Activated T-cell treated with anti-CD3 and anti-CD28 coated beads, Interleukin-2, amount 50 U/mL, for 24 hours (primary cell): ENCODE data around the gene TOM1L2.
A peak's percentile ranks its signal among the peaks of the same experiment; 100 is the strongest.

Experiments used
- DNase-seq: peaks from one replicate; pipeline ENCODE4 v3.0.0-alpha.2; 2020
- H3K27ac Mint-ChIP-seq: 2 replicates; pipeline ENCODE4 v1.8.0; 2020; ENCODE audit warnings: mild to moderate bottlenecking, mixed read lengths
- H3K27me3 Mint-ChIP-seq: 2 replicates; pipeline ENCODE4 v1.8.0; 2020; ENCODE audit warnings: mixed read lengths
- H3K36me3 Mint-ChIP-seq: 2 replicates; pipeline ENCODE4 v1.8.0; 2020; ENCODE audit warnings: low read depth, mixed read lengths
- H3K4me1 Mint-ChIP-seq: 2 replicates; pipeline ENCODE4 v1.8.0; 2020; ENCODE audit warnings: low read depth, mixed read lengths
- H3K4me3 Mint-ChIP-seq: 2 replicates; pipeline ENCODE4 v1.8.0; 2020; ENCODE audit warnings: mild to moderate bottlenecking, moderate library complexity, mixed read lengths
- H3K9me3 Mint-ChIP-seq: 2 replicates; pipeline ENCODE4 v1.8.0; 2020; ENCODE audit warnings: mixed read lengths

Gene TOM1L2

DNA sequence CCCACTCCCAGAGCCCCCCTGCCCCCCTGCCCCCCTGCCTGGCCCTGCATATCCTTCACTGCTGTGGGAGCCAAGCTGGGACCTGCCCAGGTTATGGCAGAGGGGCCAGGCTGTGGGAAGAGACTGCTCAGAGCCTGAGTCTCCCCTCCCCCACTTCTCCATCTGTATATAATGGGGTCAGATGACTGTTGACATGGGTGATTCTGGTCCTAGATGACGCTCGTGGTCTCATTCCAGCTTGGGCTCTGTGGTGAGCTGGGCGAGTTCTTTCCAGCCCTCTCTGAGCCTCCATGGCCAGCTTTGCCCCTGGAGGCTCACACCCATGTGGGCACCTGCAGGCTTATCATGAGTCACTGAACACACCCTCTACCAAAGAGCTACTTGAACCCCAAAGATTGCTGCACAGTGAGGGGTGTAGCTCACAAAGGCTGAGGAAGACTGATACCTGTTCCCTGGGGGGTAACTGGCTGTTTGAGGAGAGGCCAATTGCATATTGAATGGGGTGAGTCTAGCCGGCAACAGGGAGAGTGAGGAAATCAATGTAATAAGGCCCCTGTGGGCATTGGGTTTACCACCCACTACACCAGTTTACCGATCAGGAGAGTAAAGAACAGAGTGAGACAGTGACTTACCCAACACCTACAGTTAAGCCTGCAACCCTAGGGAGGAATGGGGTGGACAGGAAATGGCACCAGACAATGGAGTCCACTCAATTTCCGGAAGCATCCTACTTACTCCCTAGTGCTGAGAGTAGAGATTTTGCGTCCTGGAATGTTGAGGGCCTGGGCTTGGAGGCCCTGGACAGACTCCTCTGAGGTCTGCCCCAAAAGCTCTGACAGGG is 131.2 kb downstream of the TOM1L2 start:
- peaks cover 40% of the 10 kb centered on the region for H3K4me1 Mint-ChIP-seq
- H3K9me3 Mint-ChIP-seq = no peaks in the 10 kb centered on the region
- H3K27me3 Mint-ChIP-seq = no peaks in the 10 kb centered on the region
- peak overlapping the region; percentile 69 for H3K4me3 Mint-ChIP-seq
- peaks cover 4% of the 10 kb centered on the region for H3K36me3 Mint-ChIP-seq
- peak overlapping the region; percentile 91 for H3K27ac Mint-ChIP-seq
- no peak for DNase-seq

- H3K27me3 Mint-ChIP-seq = no peaks in the 10 kb centered on the region
- peak overlapping the region; percentile 80 for H3K4me3 Mint-ChIP-seq
These were observed 132.2 kb downstream of the TOM1L2 start for GRCh38 chr17:17839791-17840707.

DNA sequence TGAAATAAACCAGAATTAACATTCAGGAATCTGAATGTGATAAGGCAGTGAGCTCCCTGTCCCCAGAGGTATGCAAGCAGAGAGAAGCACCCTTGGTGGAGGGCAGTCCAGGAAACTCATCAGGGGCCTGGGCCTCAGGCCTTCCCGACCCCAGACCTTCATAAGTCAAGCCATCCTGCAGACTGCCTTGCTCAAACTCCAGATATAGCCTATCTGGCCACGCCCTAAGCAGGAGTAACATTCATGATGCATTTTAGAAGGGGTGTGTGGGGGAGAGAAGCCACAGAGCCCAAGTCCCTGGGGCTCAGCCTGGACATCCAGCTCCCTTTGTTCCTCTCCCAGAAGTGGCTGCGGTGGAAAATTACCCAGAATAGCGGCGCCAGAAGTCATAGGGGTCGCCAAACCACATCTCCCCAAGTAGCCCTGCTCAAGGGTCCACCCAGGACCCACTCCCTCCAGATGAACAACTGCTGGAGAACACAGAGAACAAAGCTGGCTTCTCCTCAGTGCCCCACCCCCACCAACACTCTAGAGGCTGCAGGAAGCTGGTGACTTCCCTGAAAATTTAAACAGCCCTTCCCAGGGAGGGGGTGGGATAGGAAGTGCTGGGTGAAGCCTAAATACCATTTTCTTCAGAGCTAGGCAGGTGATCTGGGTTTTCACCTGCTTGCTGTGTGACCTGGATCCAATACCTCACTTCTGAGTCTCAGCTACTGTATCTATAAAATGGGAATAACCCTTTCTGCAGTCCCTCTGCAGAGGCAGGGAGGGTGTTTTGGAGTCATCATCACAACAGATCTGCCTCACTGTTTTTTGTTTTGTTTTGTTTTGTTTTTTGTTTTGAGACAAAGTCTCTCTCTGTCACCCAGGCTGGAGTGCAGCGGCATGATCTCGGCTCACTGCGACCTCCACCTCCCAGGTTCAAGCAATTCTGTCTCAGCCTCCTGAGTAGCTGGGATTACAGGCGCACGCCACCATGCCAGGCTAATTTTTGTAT is 133.9 kb downstream of the TOM1L2 start:
- Mint-ChIP-seq H3K4me1 (peaks cover 67% of the 10 kb centered on the region), H3K4me3 (peak overlapping the region; percentile 25), H3K9me3 (no peaks in the 10 kb centered on the region), H3K36me3 (peaks cover 31% of the 10 kb centered on the region), H3K27ac (peak overlapping the region; percentile 97), H3K27me3 (no peaks in the 10 kb centered on the region)
- no peak for DNase-seq

More at GRCh38 chr17:17839791-17840707, 132.2 kb downstream of the TOM1L2 start:
- Mint-ChIP-seq H3K27ac (peak overlapping the region; percentile 93), H3K36me3 (peaks cover 13% of the 10 kb centered on the region), H3K4me1 (peaks cover 49% of the 10 kb centered on the region), H3K9me3 (no peaks in the 10 kb centered on the region)
- DNase-seq = peak; percentile 89

DNA sequence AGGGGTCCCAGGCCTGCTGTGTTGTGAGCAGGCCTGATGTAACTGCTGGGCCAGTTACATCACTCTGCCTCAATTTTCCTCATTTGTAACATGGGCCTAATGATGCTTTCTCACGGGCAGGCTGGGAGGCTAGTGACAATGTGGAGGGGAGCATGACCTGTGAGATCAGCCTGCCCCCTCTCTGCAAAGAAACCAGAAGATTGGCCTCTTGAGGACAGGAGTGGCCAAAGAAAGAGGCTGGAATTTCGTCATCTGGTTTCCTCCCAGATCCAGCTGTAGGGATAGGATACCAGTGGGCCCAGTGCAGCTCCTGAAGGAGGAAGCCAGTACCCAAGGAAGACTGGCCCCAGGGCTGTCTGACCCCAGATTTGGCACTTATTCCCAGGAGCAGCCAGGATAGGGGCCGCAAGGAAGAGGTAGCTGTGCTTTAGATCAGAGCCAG is 134.8 kb downstream of the TOM1L2 start:
- H3K36me3 Mint-ChIP-seq = peaks cover 32% of the 10 kb centered on the region
- no peak for DNase-seq
- H3K4me3 Mint-ChIP-seq = peak overlapping the region; percentile 94
- peak overlapping the region; percentile 97 for H3K27ac Mint-ChIP-seq
- H3K27me3 Mint-ChIP-seq = no peaks in the 10 kb centered on the region
- H3K9me3 Mint-ChIP-seq = no peaks in the 10 kb centered on the region
- peaks cover 69% of the 10 kb centered on the region for H3K4me1 Mint-ChIP-seq

GRCh38 chr17:17836818-17837379 is 135.3 kb downstream of the TOM1L2 start, which contains the start of gene SREBF1:
TSS of gene SREBF1 (minus strand) at chr17:17836986. CDS start at chr17:17836817, 169 bp downstream.
- no peaks in the 10 kb centered on the region for H3K27me3 Mint-ChIP-seq
- H3K4me3 Mint-ChIP-seq = peak within 1 kb of the TSS; percentile 94
- no peaks in the 10 kb centered on the region for H3K9me3 Mint-ChIP-seq
- DNase-seq = peak; percentile 79
- peak within 1 kb of the TSS; percentile 97 for H3K27ac Mint-ChIP-seq
- H3K36me3 Mint-ChIP-seq = peaks cover 37% of the 10 kb centered on the region
- H3K4me1 Mint-ChIP-seq = peaks cover 74% of the 10 kb centered on the region

GRCh38 chr17:17836250-17836817 is 135.9 kb downstream of the TOM1L2 start:
- Mint-ChIP-seq H3K36me3 (peaks cover 43% of the 10 kb centered on the region), H3K27ac (peak overlapping the region; percentile 97), H3K4me1 (peaks cover 77% of the 10 kb centered on the region), H3K27me3 (no peaks in the 10 kb centered on the region), H3K4me3 (peak overlapping the region; percentile 94), H3K9me3 (no peaks in the 10 kb centered on the region)
- peak; percentile 98 for DNase-seq

GRCh38 chr17:17835415-17836249 is 136.6 kb downstream of the TOM1L2 start:
- Mint-ChIP-seq H3K27me3 (no peaks in the 10 kb centered on the region), H3K4me3 (peak overlapping the region; percentile 94), H3K36me3 (peaks cover 50% of the 10 kb centered on the region), H3K9me3 (no peaks in the 10 kb centered on the region), H3K4me1 (peaks cover 77% of the 10 kb centered on the region), H3K27ac (peak overlapping the region; percentile 97)
- DNase-seq = no peak

- Mint-ChIP-seq H3K9me3 (no peaks in the 10 kb centered on the region), H3K27ac (peak overlapping the region; percentile 97), H3K36me3 (peaks cover 57% of the 10 kb centered on the region), H3K27me3 (no peaks in the 10 kb centered on the region), H3K4me1 (peaks cover 80% of the 10 kb centered on the region), H3K4me3 (peak overlapping the region; percentile 94)
- no peak for DNase-seq
These were observed 137.2 kb downstream of the TOM1L2 start for GRCh38 chr17:17834974-17835373.

DNA sequence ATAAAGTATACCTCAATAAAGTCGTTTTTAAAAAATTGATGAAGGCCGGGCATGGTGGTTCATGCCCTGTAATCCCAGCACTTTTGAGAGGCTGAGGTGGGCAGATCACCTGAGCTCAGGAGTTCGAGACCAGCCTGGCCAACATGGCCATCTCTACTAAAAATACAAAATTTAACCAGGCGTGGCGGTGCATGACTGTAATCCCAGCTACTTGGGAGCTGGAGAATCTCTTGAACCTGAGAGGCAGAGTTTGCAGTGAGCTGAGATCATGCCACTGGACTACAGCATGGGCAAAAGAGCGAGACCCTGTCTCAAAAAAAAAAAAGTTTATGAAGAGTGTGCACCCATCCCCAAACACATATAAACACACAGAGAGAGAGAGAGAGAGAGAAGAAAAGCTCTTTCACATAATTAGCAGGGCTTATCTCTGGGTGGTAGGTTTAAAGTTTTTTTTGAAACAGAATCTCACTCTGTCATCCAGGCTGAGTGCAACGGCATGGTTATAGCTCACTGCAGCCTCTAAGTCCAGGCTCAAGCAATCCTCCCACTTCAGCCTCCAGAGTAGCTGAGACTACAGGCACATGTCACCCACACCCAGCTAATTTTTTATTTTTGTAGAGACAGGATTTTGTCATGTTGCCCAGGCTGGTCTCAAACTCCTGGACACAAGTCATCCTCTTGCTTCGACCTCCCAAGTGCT is 138.4 kb downstream of the TOM1L2 start:
- Mint-ChIP-seq H3K4me1 (peaks cover 76% of the 10 kb centered on the region), H3K4me3 (peak overlapping the region; percentile 94), H3K9me3 (no peaks in the 10 kb centered on the region), H3K27me3 (no peaks in the 10 kb centered on the region), H3K36me3 (peaks cover 64% of the 10 kb centered on the region), H3K27ac (peak overlapping the region; percentile 97)
- no peak for DNase-seq

- H3K4me3 Mint-ChIP-seq = no peak overlapping the region
- no peak for DNase-seq
- peaks cover 80% of the 10 kb centered on the region for H3K36me3 Mint-ChIP-seq
- H3K9me3 Mint-ChIP-seq = no peaks in the 10 kb centered on the region
- peak overlapping the region; percentile 59 for H3K27ac Mint-ChIP-seq
- H3K27me3 Mint-ChIP-seq = no peaks in the 10 kb centered on the region
- H3K4me1 Mint-ChIP-seq = peaks cover 73% of the 10 kb centered on the region
These were observed 140.2 kb downstream of the TOM1L2 start for GRCh38 chr17:17832032-17832363.

- Mint-ChIP-seq H3K27me3 (no peaks in the 10 kb centered on the region), H3K4me1 (peaks cover 77% of the 10 kb centered on the region), H3K27ac (peak overlapping the region; percentile 53), H3K36me3 (peaks cover 85% of the 10 kb centered on the region), H3K9me3 (no peaks in the 10 kb centered on the region), H3K4me3 (no peak overlapping the region)
- DNase-seq = no peak
These were observed 140.8 kb downstream of the TOM1L2 start for GRCh38 chr17:17831208-17832031.
